ENCODE results near the gene LRRC46. TPM values are rescaled to one million over a fixed set of nuclear protein-coding genes. Genes with fewer than 3 reads are reported as not detected.

The LRRC46 gene
- total and polyA plus RNA-seq, 2 of the 13 experiments (the other 11 are each of a cell fraction or from before 2014, with no cell fraction given), result 0.09 TPM

DNA sequence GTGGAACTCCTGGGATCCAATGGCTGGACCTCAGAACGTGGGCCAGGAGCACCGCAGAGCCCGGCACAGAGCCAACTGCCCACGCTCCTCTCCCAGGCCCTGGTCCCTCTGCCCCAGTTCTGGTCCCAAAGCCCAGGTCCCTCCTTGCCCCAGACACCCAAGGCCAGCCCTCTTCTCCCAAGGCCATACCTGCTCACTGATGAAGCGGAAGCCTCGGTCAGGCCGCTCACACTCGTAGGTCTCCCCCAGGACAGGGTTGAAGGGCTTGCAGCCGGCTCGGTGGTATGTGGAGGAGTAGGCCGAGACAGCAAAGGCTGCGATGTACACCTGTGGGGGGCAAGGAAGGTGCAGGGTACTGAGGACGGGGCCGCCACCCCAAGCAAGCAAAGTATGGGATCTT, 18.4 kb upstream of the LRRC46 start (continued):
- TF ChIP-seq ZNF569 (CRISPR knock-in tag; IDR thresholded peaks at IDR 0.05; ENCODE audit: borderline replicate concordance) (no peak), ZSCAN31 (CRISPR knock-in tag; IDR thresholded peaks at IDR 0.05; ENCODE audit: low read depth) (no peak)

GRCh38 chr17:47813512-47814031, 17.9 kb upstream of the LRRC46 start:
- peaks cover 12% of the 10 kb centered on the region for H3K4me1 ChIP-seq (ENCODE audit: insufficient read depth, low read length)
- no peak for FAIRE-seq
- WGBS (ENCODE audit: low lambda C conversion rate), result 93% methylated on average over 15 of the region's 22 CpGs
- in situ Hi-C loops (cut with HindIII; ENCODE audit: extremely low pct_ligation_motif_present, low pct_unique_long_range_greater_than_20kb), result no loop called here
- H3K36me3 ChIP-seq (replicated peaks in 1 of 2; ENCODE audit: control insufficient read depth in 1 of 2, insufficient read depth in 2 of 2, low read length in 2 of 2), result peaks cover 18 to 29% of the 10 kb centered on the region in 2 experiments; a peak in 4 of 5 replicates
- no peak overlapping the region for H3K4me3 ChIP-seq (replicated peaks in 1 of 3; ENCODE audit: insufficient read depth in 1 of 3, low read depth in 2 of 3, low read length in 3 of 3)
- ChIA-PET CTCF (ENCODE audit: low intra/inter-chr PET ratio, low total read pairs) (no interaction called here), POLR2A (no interaction called here)
- H3K4me2 ChIP-seq (ENCODE audit: low read depth, low read length), result no peak overlapping the region
- no peaks in the 10 kb centered on the region for H4K20me1 ChIP-seq (ENCODE audit: insufficient read depth, low read length)
- H3K9ac ChIP-seq (ENCODE audit: insufficient read depth, low read depth, low read length), result no peak overlapping the region
- DNase-seq (ENCODE audit: low spot score), result no peak
- H2AFZ ChIP-seq (ENCODE audit: low read length), result no peak overlapping the region
- ATAC-seq, result no peak
- no TSS peak for BruUV-seq (replicated peaks)
- H3K9me3 ChIP-seq (ENCODE audit: low read length), result no peaks in the 10 kb centered on the region
- H3K27ac ChIP-seq (ENCODE audit: extremely low read length, insufficient read depth, low read length), result no peak overlapping the region
- no peaks in the 10 kb centered on the region for H3K27me3 ChIP-seq (ENCODE audit: control insufficient read depth in 1 of 2, insufficient read depth in 2 of 2, low read length in 2 of 2)
- intact Hi-C loops (cut with micrococcal nuclease; ENCODE audit: unreplicated experiment), result no loop called here
- TF ChIP-seq AHR (CRISPR knock-in tag; IDR thresholded peaks at IDR 0.05) (no peak), AGO2 (optimal IDR thresholded peaks at IDR 0.05; ENCODE audit: low read depth, low read length) (peak; percentile 31)
- no peaks in the 10 kb centered on the region for H3K79me2 ChIP-seq (ENCODE audit: insufficient read depth, low read length)

DNA sequence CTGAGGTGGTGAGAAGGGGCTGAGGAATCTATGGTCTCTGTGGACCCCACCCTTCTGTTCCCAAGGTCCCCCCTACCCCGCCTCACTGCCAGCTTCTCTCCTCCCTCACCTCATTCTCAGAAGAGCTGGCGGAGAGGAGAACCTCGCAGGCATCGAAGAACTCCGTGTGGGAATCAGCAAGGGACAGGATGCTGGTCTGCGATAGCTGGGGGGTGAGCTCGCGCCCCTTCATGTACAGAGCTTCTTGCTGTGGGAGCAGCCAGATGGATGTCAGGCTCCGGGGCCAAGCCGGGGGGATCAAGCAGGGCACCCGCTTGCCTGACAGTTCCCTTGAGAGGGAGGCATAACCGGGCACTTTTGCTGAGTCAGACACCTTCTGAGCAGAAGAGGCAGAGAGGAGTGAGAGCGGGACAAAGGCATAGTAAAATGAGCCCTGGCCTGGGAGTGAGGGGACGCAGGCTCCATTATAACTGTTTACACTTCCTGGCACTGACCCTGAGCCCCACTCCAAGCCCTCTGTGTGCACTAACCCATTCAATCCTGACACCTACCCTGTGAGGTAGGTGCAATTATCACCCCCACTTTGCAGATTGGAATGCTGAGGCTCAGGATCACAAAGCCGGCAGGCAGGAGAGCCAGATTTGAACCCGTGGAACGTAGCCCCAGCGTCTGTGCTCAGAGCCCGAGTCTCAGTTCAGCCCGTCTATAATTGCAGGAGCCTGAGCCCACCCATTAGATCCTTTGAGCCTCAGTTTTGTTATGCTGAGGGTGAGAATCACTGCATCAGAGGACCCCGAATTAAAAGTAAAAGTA, 16.2 kb upstream of the LRRC46 start:
- Histone ChIP-seq H3K27me3 (ENCODE audit: control insufficient read depth in 1 of 2, insufficient read depth in 2 of 2, low read length in 2 of 2) (no peaks in the 10 kb centered on the region), H3K9me3 (ENCODE audit: low read length) (no peaks in the 10 kb centered on the region), H3K4me3 (replicated peaks in 1 of 3; ENCODE audit: insufficient read depth in 1 of 3, low read depth in 2 of 3, low read length in 3 of 3) (no peak overlapping the region), H4K20me1 (ENCODE audit: insufficient read depth, low read length) (no peaks in the 10 kb centered on the region), H3K9ac (ENCODE audit: insufficient read depth, low read depth, low read length) (no peak overlapping the region), H3K36me3 (replicated peaks in 1 of 2; ENCODE audit: control insufficient read depth in 1 of 2, insufficient read depth in 2 of 2, low read length in 2 of 2) (peaks cover 16 to 25% of the 10 kb centered on the region in 2 experiments; a peak in 4 of 5 replicates), H2AFZ (ENCODE audit: low read length) (no peak overlapping the region), H3K27ac (ENCODE audit: extremely low read length, insufficient read depth, low read length) (no peak overlapping the region), H3K4me1 (ENCODE audit: insufficient read depth, low read length) (peaks cover 10% of the 10 kb centered on the region), H3K4me2 (ENCODE audit: low read depth, low read length) (no peak overlapping the region), H3K79me2 (ENCODE audit: insufficient read depth, low read length) (no peaks in the 10 kb centered on the region)
- POLR2A ChIA-PET, result interaction anchor here (1.0 kb wide), 1 partner anchor 16 kb away, joined by 4 read pairs; the partner anchor contains the start of genes LRRC46 and MRPL10
- 91% methylated on average over 21 of the region's 21 CpGs for WGBS (ENCODE audit: low lambda C conversion rate)
- no peak for DNase-seq (ENCODE audit: low spot score)
- no TSS peak for BruUV-seq (replicated peaks)
- in situ Hi-C loops (cut with HindIII; ENCODE audit: extremely low pct_ligation_motif_present, low pct_unique_long_range_greater_than_20kb) (no loop called here), intact Hi-C loops (cut with micrococcal nuclease; ENCODE audit: unreplicated experiment) (no loop called here)
- no peak for ATAC-seq
- CTCF ChIA-PET (ENCODE audit: low intra/inter-chr PET ratio, low total read pairs), result no interaction called here
- FAIRE-seq, result no peak
- TF ChIP-seq MATR3 (CRISPR knock-in tag; IDR thresholded peaks at IDR 0.05) (no peak), MAF1 (CRISPR knock-in tag; IDR thresholded peaks at IDR 0.05; ENCODE audit: borderline replicate concordance) (no peak), ONECUT2 (CRISPR knock-in tag; IDR thresholded peaks at IDR 0.05) (no peak), MTF1 (CRISPR knock-in tag; IDR thresholded peaks at IDR 0.05) (no peak), ASH2L (IDR thresholded peaks at IDR 0.05; ENCODE audit: insufficient read length, low read depth, low read length) (no peak), ZNF430 (CRISPR knock-in tag; IDR thresholded peaks at IDR 0.05) (no peak)
- TF ChIP-seq, protein P1, sequence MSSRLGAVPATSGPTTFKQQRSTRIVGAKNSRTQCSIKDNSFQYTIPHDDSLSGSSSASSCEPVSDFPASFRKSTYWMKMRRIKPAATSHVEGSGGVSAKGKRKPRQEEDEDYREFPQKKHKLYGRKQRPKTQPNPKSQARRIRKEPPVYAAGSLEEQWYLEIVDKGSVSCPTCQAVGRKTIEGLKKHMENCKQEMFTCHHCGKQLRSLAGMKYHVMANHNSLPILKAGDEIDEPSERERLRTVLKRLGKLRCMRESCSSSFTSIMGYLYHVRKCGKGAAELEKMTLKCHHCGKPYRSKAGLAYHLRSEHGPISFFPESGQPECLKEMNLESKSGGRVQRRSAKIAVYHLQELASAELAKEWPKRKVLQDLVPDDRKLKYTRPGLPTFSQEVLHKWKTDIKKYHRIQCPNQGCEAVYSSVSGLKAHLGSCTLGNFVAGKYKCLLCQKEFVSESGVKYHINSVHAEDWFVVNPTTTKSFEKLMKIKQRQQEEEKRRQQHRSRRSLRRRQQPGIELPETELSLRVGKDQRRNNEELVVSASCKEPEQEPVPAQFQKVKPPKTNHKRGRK (CRISPR knock-in tag; IDR thresholded peaks at IDR 0.05), result no peak

Measured in HepG2 (cell line).